ENCODE data around the gene MYO5C.

MYO5C gene, protein sequence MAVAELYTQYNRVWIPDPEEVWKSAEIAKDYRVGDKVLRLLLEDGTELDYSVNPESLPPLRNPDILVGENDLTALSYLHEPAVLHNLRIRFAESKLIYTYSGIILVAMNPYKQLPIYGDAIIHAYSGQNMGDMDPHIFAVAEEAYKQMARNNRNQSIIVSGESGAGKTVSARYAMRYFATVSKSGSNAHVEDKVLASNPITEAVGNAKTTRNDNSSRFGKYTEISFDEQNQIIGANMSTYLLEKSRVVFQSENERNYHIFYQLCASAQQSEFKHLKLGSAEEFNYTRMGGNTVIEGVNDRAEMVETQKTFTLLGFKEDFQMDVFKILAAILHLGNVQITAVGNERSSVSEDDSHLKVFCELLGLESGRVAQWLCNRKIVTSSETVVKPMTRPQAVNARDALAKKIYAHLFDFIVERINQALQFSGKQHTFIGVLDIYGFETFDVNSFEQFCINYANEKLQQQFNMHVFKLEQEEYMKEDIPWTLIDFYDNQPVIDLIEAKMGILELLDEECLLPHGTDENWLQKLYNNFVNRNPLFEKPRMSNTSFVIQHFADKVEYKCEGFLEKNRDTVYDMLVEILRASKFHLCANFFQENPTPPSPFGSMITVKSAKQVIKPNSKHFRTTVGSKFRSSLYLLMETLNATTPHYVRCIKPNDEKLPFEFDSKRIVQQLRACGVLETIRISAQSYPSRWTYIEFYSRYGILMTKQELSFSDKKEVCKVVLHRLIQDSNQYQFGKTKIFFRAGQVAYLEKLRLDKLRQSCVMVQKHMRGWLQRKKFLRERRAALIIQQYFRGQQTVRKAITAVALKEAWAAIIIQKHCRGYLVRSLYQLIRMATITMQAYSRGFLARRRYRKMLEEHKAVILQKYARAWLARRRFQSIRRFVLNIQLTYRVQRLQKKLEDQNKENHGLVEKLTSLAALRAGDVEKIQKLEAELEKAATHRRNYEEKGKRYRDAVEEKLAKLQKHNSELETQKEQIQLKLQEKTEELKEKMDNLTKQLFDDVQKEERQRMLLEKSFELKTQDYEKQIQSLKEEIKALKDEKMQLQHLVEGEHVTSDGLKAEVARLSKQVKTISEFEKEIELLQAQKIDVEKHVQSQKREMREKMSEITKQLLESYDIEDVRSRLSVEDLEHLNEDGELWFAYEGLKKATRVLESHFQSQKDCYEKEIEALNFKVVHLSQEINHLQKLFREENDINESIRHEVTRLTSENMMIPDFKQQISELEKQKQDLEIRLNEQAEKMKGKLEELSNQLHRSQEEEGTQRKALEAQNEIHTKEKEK (N-terminal part only)

DNA sequence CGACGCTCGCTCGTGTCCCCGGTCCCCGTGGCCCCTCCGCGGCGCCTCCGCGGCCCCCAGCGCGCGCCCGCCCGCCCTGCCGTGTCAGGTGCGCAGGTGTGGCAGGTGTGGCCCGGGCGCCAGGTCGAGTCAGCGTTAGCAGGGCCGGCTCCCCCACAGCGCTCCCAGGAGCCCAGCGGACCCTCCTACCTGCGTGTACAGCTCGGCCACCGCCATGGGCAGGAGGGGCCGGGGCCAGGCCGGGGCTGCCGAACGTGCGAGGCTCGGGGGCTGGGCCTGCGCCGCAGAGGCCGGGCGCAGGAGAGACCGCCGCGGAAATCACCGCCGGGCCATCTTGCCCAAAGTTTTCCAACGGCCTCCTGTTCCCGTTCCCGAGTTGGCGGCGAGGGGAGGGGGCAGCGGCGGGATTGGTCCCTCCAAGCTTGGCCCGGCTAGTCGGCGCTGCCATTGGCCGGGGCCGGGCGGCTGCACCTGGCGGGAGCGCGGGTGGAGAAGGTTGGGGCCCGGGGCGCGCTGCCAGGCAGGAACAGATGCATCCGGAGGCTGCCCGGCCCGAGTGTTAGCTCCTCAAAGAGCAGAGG is at the start of gene MYO5C:
Gene MYO5C (minus strand): TSS at position 384 of the 581 bp plus-strand sequence. CDS start 168 bp downstream, at position 216.
- DNase-seq (ENCODE audit: low spot score) = no peak
- TF ChIP-seq CTCF (IDR thresholded peaks at IDR 0.05; ENCODE audit: extremely low read depth, missing control alignments) = no peak

DNA sequence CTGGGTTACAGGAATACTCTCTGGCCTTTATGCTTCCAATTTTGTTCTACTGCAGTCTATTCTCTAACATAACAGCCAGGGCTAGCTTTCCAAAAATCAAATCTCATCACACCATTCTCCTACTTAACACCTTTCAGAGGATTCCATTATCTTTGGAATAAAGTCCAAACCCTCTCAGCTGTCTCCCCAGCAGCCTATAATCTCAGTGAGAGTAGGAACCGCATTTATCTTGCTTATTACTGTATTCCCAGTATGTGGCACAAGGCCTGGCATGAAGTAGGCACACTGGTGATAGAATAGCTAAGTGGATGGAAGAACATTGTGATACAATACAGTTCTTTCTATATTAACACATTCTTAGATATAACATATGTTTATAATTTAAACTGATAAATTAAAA is 49.0 kb upstream of the MYO5C start:
- TF ChIP-seq CTCF (IDR thresholded peaks at IDR 0.05; ENCODE audit: extremely low read depth, missing control alignments) = no peak
- DNase-seq (ENCODE audit: low spot score) = no peak

DNA sequence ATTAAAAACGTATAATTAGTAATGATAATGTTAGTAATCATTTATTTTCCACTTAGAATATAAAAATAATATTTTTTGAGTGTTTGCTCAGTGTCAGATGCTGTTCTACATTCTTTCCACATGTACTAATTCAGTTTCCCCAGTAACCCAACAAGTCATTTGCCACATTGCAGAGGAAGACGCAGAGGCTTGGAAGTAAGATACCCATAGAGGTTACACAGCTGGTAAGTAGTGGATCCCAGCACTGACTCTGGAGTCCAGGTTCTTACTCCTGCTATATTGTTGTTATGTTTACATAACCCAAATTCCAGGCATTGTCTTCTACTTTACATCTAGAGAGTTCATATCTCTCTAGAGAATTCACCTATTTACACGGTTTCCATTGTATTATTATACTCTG is 48.2 kb upstream of the MYO5C start:
- TF ChIP-seq CTCF (IDR thresholded peaks at IDR 0.05; ENCODE audit: extremely low read depth, missing control alignments) = no peak
- DNase-seq (ENCODE audit: low spot score) = no peak

- no peak for DNase-seq (ENCODE audit: low spot score)
- TF ChIP-seq CTCF (IDR thresholded peaks at IDR 0.05; ENCODE audit: extremely low read depth, missing control alignments) = no peak
Measured at GRCh38 chr15:52340093-52340492, 44.5 kb upstream of the MYO5C start.

- TF ChIP-seq CTCF (IDR thresholded peaks at IDR 0.05; ENCODE audit: extremely low read depth, missing control alignments) = no peak
- no peak for DNase-seq (ENCODE audit: low spot score)
Measured at GRCh38 chr15:52338891-52339290, 43.3 kb upstream of the MYO5C start.

DNA sequence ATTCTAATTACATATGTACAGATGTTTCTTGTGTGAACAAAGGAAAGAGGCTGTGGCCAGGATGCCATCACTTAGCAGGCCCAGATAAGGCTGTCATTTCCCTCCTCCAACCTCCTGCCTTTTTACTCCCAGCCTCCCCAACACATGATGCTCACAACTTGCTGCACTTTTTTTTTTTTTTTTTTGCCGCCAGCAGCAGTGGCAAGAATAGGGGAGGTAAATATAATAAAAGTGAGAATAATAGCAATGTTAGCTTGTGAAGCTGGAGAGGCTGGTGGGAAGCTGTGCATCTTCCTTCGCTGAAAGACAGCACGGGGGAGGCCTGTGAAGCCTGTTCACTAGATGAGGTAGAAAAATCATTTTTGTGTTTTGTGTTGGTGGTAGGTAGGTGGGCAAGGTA is 42.5 kb upstream of the MYO5C start:
- no peak for DNase-seq (ENCODE audit: low spot score)

More for the DNA sequence above, 42.5 kb upstream of the MYO5C start:
- no peak for TF ChIP-seq CTCF (IDR thresholded peaks at IDR 0.05; ENCODE audit: extremely low read depth, missing control alignments)
